ENCODE data around the gene ADAMTS17. TPM values are rescaled to one million over a fixed set of nuclear protein-coding genes. Genes with fewer than 3 reads are reported as not detected.

ADAMTS17 gene
- total RNA-seq, 1 donor from 2014 or later = under 0.01 TPM

- no peak for DNase-seq (ENCODE audit: low read depth in 2 of 2)
Measured at GRCh38 chr15:100029045-100029444, 312.7 kb downstream of the ADAMTS17 start.

- DNase-seq (ENCODE audit: low read depth in 2 of 2) = no peak
Measured at GRCh38 chr15:100026041-100026440, 315.7 kb downstream of the ADAMTS17 start.

- DNase-seq (ENCODE audit: low read depth in 2 of 2) = no peak
Measured at GRCh38 chr15:100022806-100023205, 319.0 kb downstream of the ADAMTS17 start.

- no peak for DNase-seq (ENCODE audit: low read depth in 2 of 2)
Measured at GRCh38 chr15:100022391-100022790, 319.4 kb downstream of the ADAMTS17 start.

- DNase-seq (ENCODE audit: low read depth in 2 of 2) = no peak
Measured at GRCh38 chr15:100021653-100022052, 320.1 kb downstream of the ADAMTS17 start.

- DNase-seq (ENCODE audit: low read depth in 2 of 2) = no peak
Measured at GRCh38 chr15:100020614-100021013, 321.2 kb downstream of the ADAMTS17 start.

- no peak for DNase-seq (ENCODE audit: low read depth in 2 of 2)
Measured at GRCh38 chr15:100020189-100020588, 321.6 kb downstream of the ADAMTS17 start.

- DNase-seq (ENCODE audit: low read depth in 2 of 2) = no peak
Measured at GRCh38 chr15:100019601-100020000, 322.2 kb downstream of the ADAMTS17 start.

GRCh38 chr15:100018191-100018590 lies 323.6 kb downstream of the ADAMTS17 start:
- no peak for DNase-seq (ENCODE audit: low read depth in 2 of 2)

GRCh38 chr15:100017140-100017539 lies 324.6 kb downstream of the ADAMTS17 start:
- DNase-seq (ENCODE audit: low read depth in 2 of 2) = no peak

- DNase-seq (ENCODE audit: low read depth in 2 of 2) = no peak
Measured at GRCh38 chr15:100016632-100017031, 325.1 kb downstream of the ADAMTS17 start.

- DNase-seq (ENCODE audit: low read depth in 2 of 2) = no peak
Measured at GRCh38 chr15:100011235-100011634, 330.5 kb downstream of the ADAMTS17 start.

- no peak for DNase-seq (ENCODE audit: low read depth in 2 of 2)
Measured at GRCh38 chr15:100009372-100009771, 332.4 kb downstream of the ADAMTS17 start.

GRCh38 chr15:100008258-100008657 lies 333.5 kb downstream of the ADAMTS17 start:
- DNase-seq (ENCODE audit: low read depth in 2 of 2) = no peak

- no peak for DNase-seq (ENCODE audit: low read depth in 2 of 2)
Measured at GRCh38 chr15:100007609-100008008, 334.2 kb downstream of the ADAMTS17 start.

- no peak for DNase-seq (ENCODE audit: low read depth in 2 of 2)
Measured at GRCh38 chr15:100005715-100006114, 336.1 kb downstream of the ADAMTS17 start.

- no peak for DNase-seq (ENCODE audit: low read depth in 2 of 2)
Measured at GRCh38 chr15:100005013-100005412, 336.8 kb downstream of the ADAMTS17 start.

GRCh38 chr15:100002787-100003536 lies 338.8 kb downstream of the ADAMTS17 start:
- no peak for DNase-seq (ENCODE audit: low read depth in 2 of 2)

- no peak for DNase-seq (ENCODE audit: low read depth in 2 of 2)
Measured at GRCh38 chr15:100002086-100002620, 339.6 kb downstream of the ADAMTS17 start.

- no peak for DNase-seq (ENCODE audit: low read depth in 2 of 2)
Measured at GRCh38 chr15:100001405-100001804, 340.4 kb downstream of the ADAMTS17 start.

GRCh38 chr15:99999282-100000070 lies 342.3 kb downstream of the ADAMTS17 start:
- no peak for DNase-seq (ENCODE audit: low read depth in 2 of 2)

- DNase-seq (ENCODE audit: low read depth in 2 of 2) = no peak
Measured at GRCh38 chr15:99998661-99999101, 343.1 kb downstream of the ADAMTS17 start.
